OCI-LY1 (cell line): ENCODE results near the gene NECTIN1.
A peak's percentile ranks its signal among the peaks of the same experiment; 100 is the strongest.

Source experiments
- H2AFZ ChIP-seq: fragments of 200-600 bp; sonication (generic), shearing (Covaris generic); 2 replicates; pipeline ENCODE4 v1.6.0; 2014; ENCODE audit warnings: antibody characterized with exemption, mild to moderate bottlenecking, low read length
- H3F3A ChIP-seq: fragments of 200-600 bp; sonication (generic), shearing (Covaris generic); 2 replicates; pipeline ENCODE4 v1.6.0; 2014; ENCODE audit warnings: mild to moderate bottlenecking, antibody characterized with exemption, low read length, moderate library complexity; ENCODE audit not compliant: insufficient read depth
- H3K27ac ChIP-seq: fragments of 200-600 bp; sonication (generic); 2 replicates; pipeline ENCODE4 v1.5.1; 2014; ENCODE audit warnings: low read length, mixed run types, mild to moderate bottlenecking, low read depth; ENCODE audit not compliant: poor library complexity, severe bottlenecking
- H3K27me3 ChIP-seq: fragments of 200-600 bp; sonication (generic); 2 replicates; pipeline ENCODE4 v1.6.0; 2014; ENCODE audit warnings: antibody characterized with exemption, mild to moderate bottlenecking, low read length, moderate library complexity; ENCODE audit not compliant: insufficient read depth
- H3K36me3 ChIP-seq: fragments of 200-600 bp; sonication (generic); 2 replicates; pipeline ENCODE4 v1.6.1; 2014; ENCODE audit warnings: mild to moderate bottlenecking, antibody characterized with exemption, low read length, moderate library complexity, mixed read lengths; ENCODE audit not compliant: insufficient read depth
- H3K4me1 ChIP-seq: fragments of 200-600 bp; sonication (generic); 2 replicates; pipeline ENCODE4 v1.5.1; 2014; ENCODE audit warnings: mild to moderate bottlenecking, low read length, moderate library complexity; ENCODE audit not compliant: insufficient read depth, severe bottlenecking
- H3K4me2 ChIP-seq: fragments of 200-600 bp; sonication (generic), shearing (Covaris generic); 2 replicates; pipeline ENCODE4 v1.6.1; 2014; ENCODE audit warnings: low read length
- H3K4me3 ChIP-seq: fragments of 200-600 bp; sonication (generic); 2 replicates; pipeline ENCODE4 v1.5.1; 2014; ENCODE audit warnings: low read length, low read depth, mild to moderate bottlenecking, mixed read lengths; ENCODE audit not compliant: poor library complexity, severe bottlenecking
- H3K79me2 ChIP-seq: fragments of 200-600 bp; shearing (Covaris generic); 2 replicates; pipeline ENCODE4 v1.6.1; 2016; ENCODE audit warnings: mixed run types, low read length, mixed read lengths; ENCODE audit not compliant: insufficient read depth
- H3K9ac ChIP-seq: fragments of 200-600 bp; sonication (generic), shearing (Covaris generic); 2 replicates; pipeline ENCODE4 v1.6.1; 2014; ENCODE audit warnings: mild to moderate bottlenecking, low read length, mixed read lengths
- H3K9me2 ChIP-seq: fragments of 200-600 bp; sonication (generic), shearing (Covaris generic); 2 replicates; pipeline ENCODE4 v1.6.1; 2014; ENCODE audit warnings: low read depth, mild to moderate bottlenecking, low read length, mixed read lengths
- H3K9me3 ChIP-seq: fragments of 200-600 bp; shearing (Covaris generic); 2 replicates; pipeline ENCODE4 v1.6.1; 2014; ENCODE audit warnings: low read length, mixed read lengths
- H4K20me1 ChIP-seq: fragments of 200-600 bp; sonication (generic), shearing (Covaris generic); 2 replicates; pipeline ENCODE4 v1.6.0; 2016; ENCODE audit warnings: mild to moderate bottlenecking, low read length; ENCODE audit not compliant: insufficient read depth
- EZH2 ChIP-seq: fragments of 200-600 bp; sonication (generic), shearing (Covaris generic); IDR thresholded peaks from 2 replicates; pipeline ENCODE4 v1.8.0; 2017; ENCODE audit warnings: borderline replicate concordance, mixed run types, mild to moderate bottlenecking, antibody characterized with exemption, low read length, moderate library complexity, mixed read lengths
- TF ChIP-seq, protein P1 (sequence below): fragments of 200-600 bp; sonication (generic), shearing (Covaris generic); IDR thresholded peaks from 2 replicates; pipeline ENCODE4 v1.5.1; 2017; ENCODE audit warnings: mild to moderate bottlenecking, antibody characterized with exemption, low read length, moderate library complexity, mixed read lengths

Gene NECTIN1

DNA sequence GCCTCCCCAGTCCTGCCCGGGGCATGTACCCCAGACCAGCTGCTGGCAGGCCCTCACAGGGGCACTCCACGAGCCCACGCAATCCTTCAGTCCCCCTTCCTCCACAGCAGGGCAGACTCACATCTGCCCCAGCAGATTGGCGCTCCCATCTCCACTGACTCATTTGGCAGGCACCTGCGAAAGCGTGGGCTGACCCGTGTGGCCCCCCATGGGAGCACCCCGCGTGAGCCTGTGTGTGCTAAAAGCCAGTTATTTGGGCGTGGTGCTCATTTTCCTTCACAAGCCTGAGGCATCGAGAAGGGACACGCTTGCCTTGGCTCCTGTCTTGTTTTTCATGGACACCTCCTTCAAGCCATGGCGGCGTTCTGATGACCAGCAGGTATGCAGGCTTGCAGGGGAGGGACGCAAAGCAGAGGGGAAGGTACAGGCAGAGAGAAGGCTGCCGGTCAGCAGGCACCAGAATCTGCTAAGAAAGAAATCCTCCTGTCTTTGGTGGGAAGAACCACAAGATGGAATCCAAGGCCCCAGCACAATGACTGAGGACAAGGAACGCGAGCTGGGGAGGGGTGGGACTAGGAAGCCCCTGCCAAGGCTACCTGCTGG, 8.6 kb downstream of the NECTIN1 start:
- H3K79me2 ChIP-seq = no peaks in the 10 kb centered on the region
- no peak overlapping the region for H3K4me3 ChIP-seq
- no peaks in the 10 kb centered on the region for H3K36me3 ChIP-seq
- H3K9me2 ChIP-seq = no peaks in the 10 kb centered on the region
- H3K9ac ChIP-seq = no peak overlapping the region
- H3F3A ChIP-seq = no peaks in the 10 kb centered on the region
- H2AFZ ChIP-seq = no peak overlapping the region
- H3K4me1 ChIP-seq = no peaks in the 10 kb centered on the region
- no peaks in the 10 kb centered on the region for H4K20me1 ChIP-seq
- no peak overlapping the region for H3K27ac ChIP-seq
- H3K9me3 ChIP-seq = no peaks in the 10 kb centered on the region
- no peak for TF ChIP-seq EZH2
- TF ChIP-seq, protein P1, sequence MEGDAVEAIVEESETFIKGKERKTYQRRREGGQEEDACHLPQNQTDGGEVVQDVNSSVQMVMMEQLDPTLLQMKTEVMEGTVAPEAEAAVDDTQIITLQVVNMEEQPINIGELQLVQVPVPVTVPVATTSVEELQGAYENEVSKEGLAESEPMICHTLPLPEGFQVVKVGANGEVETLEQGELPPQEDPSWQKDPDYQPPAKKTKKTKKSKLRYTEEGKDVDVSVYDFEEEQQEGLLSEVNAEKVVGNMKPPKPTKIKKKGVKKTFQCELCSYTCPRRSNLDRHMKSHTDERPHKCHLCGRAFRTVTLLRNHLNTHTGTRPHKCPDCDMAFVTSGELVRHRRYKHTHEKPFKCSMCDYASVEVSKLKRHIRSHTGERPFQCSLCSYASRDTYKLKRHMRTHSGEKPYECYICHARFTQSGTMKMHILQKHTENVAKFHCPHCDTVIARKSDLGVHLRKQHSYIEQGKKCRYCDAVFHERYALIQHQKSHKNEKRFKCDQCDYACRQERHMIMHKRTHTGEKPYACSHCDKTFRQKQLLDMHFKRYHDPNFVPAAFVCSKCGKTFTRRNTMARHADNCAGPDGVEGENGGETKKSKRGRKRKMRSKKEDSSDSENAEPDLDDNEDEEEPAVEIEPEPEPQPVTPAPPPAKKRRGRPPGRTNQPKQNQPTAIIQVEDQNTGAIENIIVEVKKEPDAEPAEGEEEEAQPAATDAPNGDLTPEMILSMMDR = no peak
- no peaks in the 10 kb centered on the region for H3K27me3 ChIP-seq
- no peak overlapping the region for H3K4me2 ChIP-seq

DNA sequence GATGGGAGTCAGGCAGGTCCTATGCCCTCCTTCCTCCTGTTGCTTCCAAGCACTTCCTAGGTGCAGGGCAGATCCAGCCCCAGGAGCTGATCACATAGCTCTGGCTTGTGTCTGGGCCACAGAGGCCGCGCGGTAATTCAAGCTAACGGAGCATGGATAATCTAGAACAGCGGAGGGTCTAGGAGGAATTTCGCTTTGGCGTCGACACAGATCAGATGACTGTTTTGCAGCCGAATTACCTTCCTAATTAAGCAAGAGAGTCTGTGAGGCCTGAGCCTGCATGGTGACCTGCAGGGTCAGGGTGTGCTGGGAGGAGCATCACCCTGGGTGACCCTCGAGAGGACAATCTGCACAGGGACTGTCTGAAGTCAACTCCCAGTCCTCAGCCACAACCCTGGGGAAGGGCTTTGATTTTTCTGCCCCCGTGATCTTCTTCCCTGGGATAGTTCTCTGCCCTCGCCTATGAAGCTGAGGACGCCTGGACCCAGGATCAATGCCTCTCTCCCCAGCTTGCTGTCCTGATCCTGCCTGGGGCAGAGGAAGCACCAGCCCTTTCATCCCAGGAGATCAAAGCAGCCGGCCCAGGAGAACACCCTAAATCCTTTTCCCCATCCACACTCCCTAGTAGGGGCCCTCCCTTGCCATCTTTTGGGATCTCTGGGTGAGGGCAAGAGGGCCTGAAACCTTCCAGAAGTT, 11.0 kb downstream of the NECTIN1 start:
- H3K27ac ChIP-seq = no peak overlapping the region
- H3K4me1 ChIP-seq = no peaks in the 10 kb centered on the region
- no peak overlapping the region for H3K9ac ChIP-seq
- H3K79me2 ChIP-seq = no peaks in the 10 kb centered on the region
- H3K36me3 ChIP-seq = no peaks in the 10 kb centered on the region
- no peaks in the 10 kb centered on the region for H3K9me3 ChIP-seq
- H3F3A ChIP-seq = no peaks in the 10 kb centered on the region
- no peaks in the 10 kb centered on the region for H3K9me2 ChIP-seq
- no peak overlapping the region for H3K4me3 ChIP-seq
- H3K4me2 ChIP-seq = no peak overlapping the region
- no peaks in the 10 kb centered on the region for H4K20me1 ChIP-seq
- no peaks in the 10 kb centered on the region for H3K27me3 ChIP-seq
- H2AFZ ChIP-seq = no peak overlapping the region
- TF ChIP-seq, protein P1 = no peak
- TF ChIP-seq EZH2 = no peak

DNA sequence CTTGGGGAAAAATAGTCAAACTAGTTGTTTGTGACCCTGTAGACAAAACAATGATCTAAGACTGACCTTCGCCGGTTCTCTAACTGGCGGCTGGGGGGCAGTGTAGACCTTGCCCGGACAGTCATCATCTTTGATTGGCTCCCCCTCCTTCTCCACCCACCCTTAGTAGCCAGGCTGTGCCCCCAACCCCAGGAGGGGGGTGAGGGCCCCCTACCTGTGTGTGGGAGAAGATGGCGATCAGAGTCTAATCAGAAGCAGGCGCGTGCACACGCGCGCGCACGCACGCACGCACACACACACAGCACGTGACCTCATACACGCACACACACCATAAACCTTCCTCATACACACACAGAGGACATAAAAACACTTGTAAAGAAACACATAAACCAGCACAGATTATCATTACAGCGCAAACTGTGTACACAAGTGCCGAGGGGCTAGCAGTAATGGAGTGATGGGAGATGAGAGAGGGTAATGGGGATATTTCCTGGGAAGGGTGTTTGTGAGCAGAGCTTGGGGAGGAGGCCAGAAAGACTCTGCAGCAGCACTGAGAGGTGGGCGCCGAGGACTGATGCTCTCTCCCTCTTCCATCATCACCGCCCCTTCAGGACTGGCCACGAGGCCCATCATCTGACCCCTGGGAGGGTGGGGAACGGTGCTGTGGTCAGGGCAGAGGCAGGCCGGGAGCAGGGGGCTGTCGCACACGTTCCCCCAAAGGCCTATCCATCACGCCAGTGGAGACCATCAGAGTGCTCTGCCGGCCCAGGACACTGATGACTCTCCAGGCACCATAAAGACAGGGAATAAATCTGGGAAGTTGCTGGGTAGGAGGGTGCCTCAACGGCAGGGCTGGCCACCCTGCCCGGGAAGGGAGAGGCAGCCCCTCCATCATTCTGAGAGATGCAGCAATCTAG, 12.2 kb downstream of the NECTIN1 start:
- Histone ChIP-seq H3K9me2 (no peaks in the 10 kb centered on the region), H2AFZ (no peak overlapping the region), H3K79me2 (no peaks in the 10 kb centered on the region), H3K36me3 (no peaks in the 10 kb centered on the region), H3K4me2 (no peak overlapping the region), H3K9me3 (no peaks in the 10 kb centered on the region), H4K20me1 (no peaks in the 10 kb centered on the region), H3K4me3 (no peak overlapping the region), H3K27ac (no peak overlapping the region), H3K27me3 (no peaks in the 10 kb centered on the region), H3K4me1 (no peaks in the 10 kb centered on the region), H3F3A (no peaks in the 10 kb centered on the region), H3K9ac (no peak overlapping the region)
- no peak for TF ChIP-seq EZH2
- TF ChIP-seq, protein P1 = peak; percentile 17; the same call in 1 of the 2 replicates
